Measurements from ENCODE around the gene SLC12A4.
"Not testable (repeated sequence)": the region's sequence is repeated elsewhere in the genome, so short reads cannot be mapped to it uniquely, and the experiment has no call there.

DNA sequence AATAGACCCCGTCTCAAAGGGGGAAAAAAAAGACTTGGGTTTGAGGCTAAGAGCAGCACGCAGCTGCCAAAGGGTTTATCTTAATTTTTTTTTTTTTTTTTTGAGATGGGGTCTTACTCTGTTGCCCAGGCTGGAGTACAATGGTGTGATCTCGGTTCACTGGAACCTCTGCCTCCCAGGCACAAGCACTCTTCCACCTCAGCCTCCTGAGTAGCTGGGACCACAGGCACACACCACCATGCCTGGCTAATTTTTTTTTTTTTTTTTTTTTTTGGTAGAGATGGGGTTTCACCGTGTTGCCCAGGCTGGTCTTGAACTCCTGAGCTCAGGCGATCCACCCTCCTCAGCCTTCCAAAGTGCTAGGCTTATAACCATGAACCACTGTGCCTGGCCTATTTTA is 30.7 kb downstream of the SLC12A4 start:
- TF ChIP-seq, protein P1, sequence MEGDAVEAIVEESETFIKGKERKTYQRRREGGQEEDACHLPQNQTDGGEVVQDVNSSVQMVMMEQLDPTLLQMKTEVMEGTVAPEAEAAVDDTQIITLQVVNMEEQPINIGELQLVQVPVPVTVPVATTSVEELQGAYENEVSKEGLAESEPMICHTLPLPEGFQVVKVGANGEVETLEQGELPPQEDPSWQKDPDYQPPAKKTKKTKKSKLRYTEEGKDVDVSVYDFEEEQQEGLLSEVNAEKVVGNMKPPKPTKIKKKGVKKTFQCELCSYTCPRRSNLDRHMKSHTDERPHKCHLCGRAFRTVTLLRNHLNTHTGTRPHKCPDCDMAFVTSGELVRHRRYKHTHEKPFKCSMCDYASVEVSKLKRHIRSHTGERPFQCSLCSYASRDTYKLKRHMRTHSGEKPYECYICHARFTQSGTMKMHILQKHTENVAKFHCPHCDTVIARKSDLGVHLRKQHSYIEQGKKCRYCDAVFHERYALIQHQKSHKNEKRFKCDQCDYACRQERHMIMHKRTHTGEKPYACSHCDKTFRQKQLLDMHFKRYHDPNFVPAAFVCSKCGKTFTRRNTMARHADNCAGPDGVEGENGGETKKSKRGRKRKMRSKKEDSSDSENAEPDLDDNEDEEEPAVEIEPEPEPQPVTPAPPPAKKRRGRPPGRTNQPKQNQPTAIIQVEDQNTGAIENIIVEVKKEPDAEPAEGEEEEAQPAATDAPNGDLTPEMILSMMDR (conservative IDR thresholded peaks at IDR 0.05; ENCODE audit: low read depth, low read length) = not testable (repeated sequence)
- not testable (repeated sequence) for TF ChIP-seq EZH2 (IDR thresholded peaks at IDR 0.05; ENCODE audit: low read length, unreplicated experiment)

Data from PC-3 (cell line).